ENCODE data around the gene CFAP300. TPM values are rescaled to one million over a fixed set of nuclear protein-coding genes. Genes with fewer than 3 reads are reported as not detected.

The CFAP300 gene
- total and polyA plus RNA-seq, 2 donors (not counting 1 experiment from before 2014, with no cell fraction given): not detected

GRCh38 chr11:102116453-102117205 lies 69.4 kb downstream of the CFAP300 start:
- Mint-ChIP-seq H3K9me3 (ENCODE audit: insufficient read depth) (no peaks in the 10 kb centered on the region), H3K27ac (no peak overlapping the region), H3K4me1 (peaks cover 5% of the 10 kb centered on the region), H3K27me3 (peaks cover 57% of the 10 kb centered on the region), H3K4me3 (no peak overlapping the region)
- no peaks in the 10 kb centered on the region for H4K20me1 ChIP-seq (ENCODE audit: control insufficient read depth, insufficient read depth, low read length, poor library complexity, severe bottlenecking)
- no peaks in the 10 kb centered on the region for H3K79me2 ChIP-seq (ENCODE audit: control insufficient read depth, insufficient read depth, low read length)
- H3K4me1 ChIP-seq (ENCODE audit: control insufficient read depth in 2 of 2, insufficient read depth in 2 of 2, low read length in 2 of 2): peaks cover 5% of the 10 kb centered on the region in 2 donors
- H3K36me3 ChIP-seq (replicated peaks in 1 of 2; ENCODE audit: control extremely low read depth in 1 of 2, control insufficient read depth in 1 of 2, extremely low read depth in 1 of 2, insufficient read depth in 2 of 2, low read length in 1 of 2): no peaks in the 10 kb centered on the region
- DNase-seq: no peak
- ATAC-seq (ENCODE audit: low read depth): no peak
- H3K9me3 ChIP-seq (ENCODE audit: control extremely low read depth in 1 of 3, control insufficient read depth in 2 of 3, insufficient read depth in 1 of 3, low read length in 2 of 3): peaks cover 0 to 1% (median 0%) of the 10 kb centered on the region in 3 donors
- H3K27me3 ChIP-seq (replicated peaks in 1 of 4; ENCODE audit: control extremely low read depth in 1 of 4, control insufficient read depth in 3 of 4, insufficient read depth in 4 of 4, low read length in 3 of 4): peaks cover 0 to 56% (median 23%) of the 10 kb centered on the region in 4 experiments
- POLR2A ChIA-PET: no interaction called here
- CTCF ChIA-PET: interaction anchor here (0.6 kb wide), 1 partner anchor 610 kb away, joined by 3 read pairs; no protein-coding TSS in a partner anchor
- no CpG with 5 or more reads among the region's 2 CpGs for WGBS (ENCODE audit: insufficient coverage)
- TF ChIP-seq EZH2 (IDR thresholded peaks at IDR 0.05; ENCODE audit: borderline replicate concordance, insufficient read depth, low read depth, low read length, poor library complexity, severe bottlenecking): no peak
- no peak for TF ChIP-seq CTCF (IDR thresholded peaks at IDR 0.05)
- H2AFZ ChIP-seq (ENCODE audit: insufficient read depth, low read depth, low read length, poor library complexity, severe bottlenecking): no peak overlapping the region
- H3K4me3 ChIP-seq (ENCODE audit: control extremely low read depth in 1 of 5, extremely low read depth in 1 of 5, insufficient read depth in 1 of 5, low read depth in 2 of 5, low read length in 4 of 5): no peak overlapping the region
- H3K4me2 ChIP-seq (replicated peaks; ENCODE audit: low read depth, low read length, poor library complexity, severe bottlenecking): no peak overlapping the region
- intact Hi-C loops (cut with micrococcal nuclease): no loop called here
- no peak overlapping the region for H3K27ac ChIP-seq (ENCODE audit: low read length in 2 of 2)
- no peak overlapping the region for H3K9ac ChIP-seq (ENCODE audit: low read length)

- POLR2A ChIA-PET: no interaction called here
- no peaks in the 10 kb centered on the region for H4K20me1 ChIP-seq (ENCODE audit: control insufficient read depth, insufficient read depth, low read length, poor library complexity, severe bottlenecking)
- H3K4me1 ChIP-seq (ENCODE audit: control insufficient read depth in 2 of 2, insufficient read depth in 2 of 2, low read length in 2 of 2): no peaks in the 10 kb centered on the region
- no peak overlapping the region for H2AFZ ChIP-seq (ENCODE audit: insufficient read depth, low read depth, low read length, poor library complexity, severe bottlenecking)
- H3K9ac ChIP-seq (ENCODE audit: low read length): no peak overlapping the region
- no peak overlapping the region for H3K4me3 Mint-ChIP-seq
- DNase-seq: no peak
- no peaks in the 10 kb centered on the region for H3K36me3 ChIP-seq (replicated peaks in 1 of 2; ENCODE audit: control extremely low read depth in 1 of 2, control insufficient read depth in 1 of 2, extremely low read depth in 1 of 2, insufficient read depth in 2 of 2, low read length in 1 of 2)
- no peak overlapping the region for H3K27ac Mint-ChIP-seq
- no CpG with 5 or more reads among the region's 4 CpGs for WGBS (ENCODE audit: insufficient coverage)
- no peaks in the 10 kb centered on the region for H3K79me2 ChIP-seq (ENCODE audit: control insufficient read depth, insufficient read depth, low read length)
- H3K4me3 ChIP-seq (ENCODE audit: control extremely low read depth in 1 of 5, extremely low read depth in 1 of 5, insufficient read depth in 1 of 5, low read depth in 2 of 5, low read length in 4 of 5): no peak overlapping the region
- peaks cover 0 to 53% (median 18%) of the 10 kb centered on the region in 4 experiments for H3K27me3 ChIP-seq (replicated peaks in 1 of 4; ENCODE audit: control extremely low read depth in 1 of 4, control insufficient read depth in 3 of 4, insufficient read depth in 4 of 4, low read length in 3 of 4)
- intact Hi-C loops (cut with micrococcal nuclease): no loop called here
- H3K27me3 Mint-ChIP-seq: peaks cover 49% of the 10 kb centered on the region
- peaks cover 0 to 1% (median 0%) of the 10 kb centered on the region in 3 donors for H3K9me3 ChIP-seq (ENCODE audit: control extremely low read depth in 1 of 3, control insufficient read depth in 2 of 3, insufficient read depth in 1 of 3, low read length in 2 of 3)
- no peaks in the 10 kb centered on the region for H3K9me3 Mint-ChIP-seq (ENCODE audit: insufficient read depth)
- no peak for TF ChIP-seq CTCF (IDR thresholded peaks at IDR 0.05)
- TF ChIP-seq EZH2 (IDR thresholded peaks at IDR 0.05; ENCODE audit: borderline replicate concordance, insufficient read depth, low read depth, low read length, poor library complexity, severe bottlenecking): no peak
- H3K4me1 Mint-ChIP-seq: no peaks in the 10 kb centered on the region
- no peak for ATAC-seq (ENCODE audit: low read depth)
- H3K27ac ChIP-seq (ENCODE audit: low read length in 2 of 2): no peak overlapping the region
- H3K4me2 ChIP-seq (replicated peaks; ENCODE audit: low read depth, low read length, poor library complexity, severe bottlenecking): no peak overlapping the region
- CTCF ChIA-PET: no interaction called here
Observed at GRCh38 chr11:102117472-102118113, 70.4 kb downstream of the CFAP300 start.

Measured in B cell (primary cell).